AG08396 (cell line): ENCODE measurements around the gene DLG5.
A peak's percentile ranks its signal among the peaks of the same experiment; 100 is the strongest.

Experiments used
- DNase-seq: peaks from one replicate; pipeline ENCODE4 v3.0.0; 2012; ENCODE audit warnings: low spot score, mixed read lengths

Gene DLG5

GRCh38 chr10:77892021-77892739, 34.4 kb downstream of the DLG5 start:
- DNase-seq = no peak

- no peak for DNase-seq
Measured at GRCh38 chr10:77890097-77890496, 36.5 kb downstream of the DLG5 start.

GRCh38 chr10:77889277-77889903, 37.2 kb downstream of the DLG5 start:
- DNase-seq = no peak

- no peak for DNase-seq
Measured at GRCh38 chr10:77888356-77888703, 38.2 kb downstream of the DLG5 start.

- DNase-seq = no peak
Measured at GRCh38 chr10:77887631-77888355, 38.8 kb downstream of the DLG5 start.

- no peak for DNase-seq
Measured at GRCh38 chr10:77886795-77887355, 39.7 kb downstream of the DLG5 start.

GRCh38 chr10:77884181-77884580, 42.4 kb downstream of the DLG5 start:
- no peak for DNase-seq

GRCh38 chr10:77881636-77882035, 44.9 kb downstream of the DLG5 start:
- DNase-seq = no peak

GRCh38 chr10:77881222-77881621, 45.3 kb downstream of the DLG5 start:
- no peak for DNase-seq

- DNase-seq = no peak
Measured at GRCh38 chr10:77879710-77880109, 46.8 kb downstream of the DLG5 start.

- no peak for DNase-seq
Measured at GRCh38 chr10:77879065-77879464, 47.5 kb downstream of the DLG5 start.

- DNase-seq = peak; percentile 53
Measured at GRCh38 chr10:77877441-77878344, 48.9 kb downstream of the DLG5 start.

GRCh38 chr10:77875730-77876129, 50.8 kb downstream of the DLG5 start:
- DNase-seq = no peak

- no peak for DNase-seq
Measured at GRCh38 chr10:77874872-77875271, 51.7 kb downstream of the DLG5 start.

GRCh38 chr10:77873536-77874380, 52.8 kb downstream of the DLG5 start:
- DNase-seq = peak; percentile 38

- no peak for DNase-seq
Measured at GRCh38 chr10:77872947-77873535, 53.5 kb downstream of the DLG5 start.

GRCh38 chr10:77872151-77872946, 54.2 kb downstream of the DLG5 start:
- DNase-seq = no peak

- no peak for DNase-seq
Measured at GRCh38 chr10:77869626-77870420, 56.7 kb downstream of the DLG5 start.

- DNase-seq = no peak
Measured at GRCh38 chr10:77868523-77868922, 58.0 kb downstream of the DLG5 start.
